Keratinocyte (primary cell): ENCODE measurements around the gene CDH1. TPM values are rescaled to one million over a fixed set of nuclear protein-coding genes. Genes with fewer than 3 reads are reported as not detected.
A peak's percentile ranks its signal among the peaks of the same experiment; 100 is the strongest.

Experiments
- DNase-seq: peaks from one replicate; pipeline ENCODE4 v3.0.0-alpha.2; 2011; ENCODE audit warnings: low read depth, missing footprints, low spot score
- FAIRE-seq: peaks from 2 replicates; lab custom pipeline; 2011; peaks lifted over from hg19 to GRCh38; lab: Jason Lieb, UNC
- H2AFZ ChIP-seq: 2 replicates; pipeline ENCODE4 v1.6.0; 2012; ENCODE audit warnings: low read length, control low read depth, inconsistent platforms; ENCODE audit not compliant: control insufficient read depth
- H3K27ac ChIP-seq: 2 replicates; pipeline ENCODE4 v1.5.1; 2011; ENCODE audit warnings: low read length; ENCODE audit not compliant: control insufficient read depth, insufficient read depth
- H3K27me3 ChIP-seq: 3 replicates; pipeline ENCODE4 v1.6.0; 2011; ENCODE audit warnings: low read length; ENCODE audit not compliant: control insufficient read depth, insufficient read depth; ENCODE audit errors: extremely low read depth
- H3K36me3 ChIP-seq, 2 experiments: 2 replicates in 1 of 2; 3 replicates in 1 of 2; pipeline ENCODE4 v1.5.1; 2011; ENCODE audit warnings: low read length in 2 of 2, mild to moderate bottlenecking in 1 of 2; ENCODE audit not compliant: control insufficient read depth in 2 of 2, insufficient read depth in 2 of 2; ENCODE audit errors: extremely low read depth in 1 of 2
- H3K4me1 ChIP-seq: 3 replicates; pipeline ENCODE4 v1.5.1; 2011; ENCODE audit warnings: low read length; ENCODE audit not compliant: control insufficient read depth, insufficient read depth; ENCODE audit errors: extremely low read depth
- H3K4me2 ChIP-seq: 3 replicates; pipeline ENCODE4 v1.6.0; 2011; ENCODE audit warnings: low read depth, low read length; ENCODE audit not compliant: control insufficient read depth, insufficient read depth; ENCODE audit errors: extremely low read depth
- H3K4me3 ChIP-seq, 3 experiments: fragments of 200-600 bp in 1 of 3; sonication (generic) in 1 of 3; 2 replicates in 2 of 3; 3 replicates in 1 of 3; pipeline ENCODE4 v1.5.1; 2011 to 2016; ENCODE audit warnings: low read length in 3 of 3, mild to moderate bottlenecking in 3 of 3, control low read depth in 2 of 3, inconsistent platforms in 1 of 3, low read depth in 1 of 3, mixed read lengths in 1 of 3, mixed run types in 1 of 3, moderate library complexity in 1 of 3; ENCODE audit not compliant: control insufficient read depth in 2 of 3, insufficient read depth in 2 of 3; ENCODE audit errors: extremely low read depth in 1 of 3
- H3K79me2 ChIP-seq: 2 replicates; pipeline ENCODE4 v1.6.0; 2012; ENCODE audit warnings: low read length; ENCODE audit not compliant: control insufficient read depth, insufficient read depth
- H3K9ac ChIP-seq: 3 replicates; pipeline ENCODE4 v1.6.0; 2011; ENCODE audit warnings: low read length; ENCODE audit not compliant: control insufficient read depth, insufficient read depth; ENCODE audit errors: extremely low read depth
- H3K9me1 ChIP-seq: 3 replicates; pipeline ENCODE4 v1.6.0; 2011; ENCODE audit warnings: low read length; ENCODE audit not compliant: control insufficient read depth, insufficient read depth; ENCODE audit errors: extremely low read depth
- H3K9me3 ChIP-seq: 2 replicates; pipeline ENCODE4 v1.5.1; 2012; ENCODE audit warnings: low read depth, low read length; ENCODE audit not compliant: control insufficient read depth
- H4K20me1 ChIP-seq: 3 replicates; pipeline ENCODE4 v1.6.0; 2011; ENCODE audit warnings: low read length; ENCODE audit not compliant: control insufficient read depth, insufficient read depth; ENCODE audit errors: extremely low read depth
- CTCF ChIP-seq, 3 experiments: IDR thresholded peaks in 1 of 3; conservative IDR thresholded peaks in 1 of 3; optimal IDR thresholded peaks in 1 of 3; 2 replicates in 2 of 3; 3 replicates in 1 of 3; pipeline versions ENCODE3 to v1.5.1; 2011; ENCODE audit warnings: low read length in 3 of 3, mild to moderate bottlenecking in 3 of 3, moderate library complexity in 2 of 3, control low read depth in 1 of 3, inconsistent platforms in 1 of 3; ENCODE audit not compliant: insufficient read depth in 2 of 3; ENCODE audit errors: extremely low read depth in 1 of 3
- EZH2 ChIP-seq: IDR thresholded peaks from one replicate; pipeline ENCODE4 v1.6.1; 2012; ENCODE audit warnings: inconsistent platforms, mild to moderate bottlenecking, low read length, moderate library complexity
- dilution Hi-C: fragments of 300-500 bp; cut with MboI; formaldehyde crosslinking; loops from one replicate; pipeline ENCODE4 v1.7.0; 2020; ENCODE audit warnings: low sequenced_read_pairs; ENCODE audit not compliant: extremely low pct_ligation_motif_present
- polyA minus RNA-seq, 3 experiments: library from RNA; depleted of rRNA, polyadenylated mRNA; stranded (reverse); fragments of >200 nt; gene quantifications; 1 replicate in 1 of 3; 2 replicates in 1 of 3; 3 replicates in 1 of 3; pipeline ENCODE4 v1.2.3, GENCODE V29; 2011
- polyA plus RNA-seq, 5 experiments: library from polyadenylated mRNA; depleted of rRNA in 3 of 5; stranded (reverse) in 3 of 5; stranded (forward) in 1 of 5; unstranded in 1 of 5; fragments of >200 nt; gene quantifications; 1 replicate in 1 of 5; 2 replicates in 3 of 5; 3 replicates in 1 of 5; pipeline versions ENCODE4 v1.2.1 to v1.2.3, GENCODE V29; 2011 to 2012; ENCODE audit warnings: missing spikeins in 2 of 5, low read depth in 1 of 5, low replicate concordance in 1 of 5

Gene CDH1
- polyA plus RNA-seq (247 to 378 TPM (median 285 TPM) in 3 replicates), polyA minus RNA-seq (372 to 655 TPM (median 505 TPM) in 3 replicates)
- 235 TPM for polyA plus RNA-seq (2011; ENCODE audit: low read depth)
- polyA plus RNA-seq (2011; cell fraction: cytosol; rRNA removed), result 72.2 and 103 TPM in 2 replicates
- 746 and 761 TPM in 2 replicates for polyA plus RNA-seq (2011; cell fraction: nucleus; rRNA removed)
- 259 and 286 TPM in 2 replicates for polyA plus RNA-seq (2012; ENCODE audit: low replicate concordance)
- 399 TPM for polyA minus RNA-seq (2011; cell fraction: cytosol; rRNA and poly(A)+ RNA removed)
- polyA minus RNA-seq (2011; cell fraction: nucleus; rRNA and poly(A)+ RNA removed), result 732 and 1,291 TPM in 2 replicates

GRCh38 chr16:68737046-68737729 lies at the start of gene CDH1:
Gene CDH1 (plus strand): TSS chr16:68737292. CDS start chr16:68737416, 124 bp downstream.
- Histone ChIP-seq H3K79me2 (peaks cover 45% of the 10 kb centered on the region), H4K20me1 (peaks cover 3% of the 10 kb centered on the region), H3K9me1 (peaks cover 2% of the 10 kb centered on the region), H3K4me1 (peaks cover 46% of the 10 kb centered on the region), H3K36me3 (peaks cover 5 to 14% of the 10 kb centered on the region in 2 experiments), H3K4me3 (peak within 1 kb of the TSS; percentile 90 to 97 (median 97)), H3K27me3 (no peaks in the 10 kb centered on the region), H3K9me3 (no peaks in the 10 kb centered on the region), H3K27ac (peak within 1 kb of the TSS; percentile 95), H3K9ac (peak within 1 kb of the TSS; percentile 97), H3K4me2 (peak within 1 kb of the TSS; percentile 99), H2AFZ (peak within 1 kb of the TSS; percentile 46)
- dilution Hi-C loops, result no loop called here
- DNase-seq, result no peak
- FAIRE-seq, result peak; percentile 77
- no peak for TF ChIP-seq EZH2
- peak in 1 of 3 experiments; percentile 19 for TF ChIP-seq CTCF (optimal IDR thresholded peaks at IDR 0.05 in 1 of 3, IDR thresholded peaks at IDR 0.05 in 1 of 3, conservative IDR thresholded peaks at IDR 0.05 in 1 of 3; ENCODE audit: extremely low read depth in 1 of 3, insufficient read depth in 2 of 3, low read length in 3 of 3)

GRCh38 chr16:68689921-68690320 lies 47.2 kb upstream of the CDH1 start:
- Histone ChIP-seq H3K27ac (no peak overlapping the region), H3K4me1 (no peaks in the 10 kb centered on the region)
- FAIRE-seq, result no peak

More at GRCh38 chr16:68689921-68690320, 47.2 kb upstream of the CDH1 start:
- H3K27me3 ChIP-seq, result no peaks in the 10 kb centered on the region
- H3K4me3 ChIP-seq, result no peak overlapping the region
- H3K79me2 ChIP-seq, result peaks cover 14% of the 10 kb centered on the region
- peaks cover 59 to 66% of the 10 kb centered on the region in 2 experiments for H3K36me3 ChIP-seq
- no peak overlapping the region for H2AFZ ChIP-seq
- no peaks in the 10 kb centered on the region for H3K9me3 ChIP-seq
- H3K9ac ChIP-seq, result no peak overlapping the region
- H3K4me2 ChIP-seq, result no peak overlapping the region
- peaks cover 2% of the 10 kb centered on the region for H3K9me1 ChIP-seq
- TF ChIP-seq CTCF (optimal IDR thresholded peaks at IDR 0.05 in 1 of 3, IDR thresholded peaks at IDR 0.05 in 1 of 3, conservative IDR thresholded peaks at IDR 0.05 in 1 of 3; ENCODE audit: extremely low read depth in 1 of 3, insufficient read depth in 2 of 3, low read length in 3 of 3) (peak in 1 of 3 experiments; percentile 14), EZH2 (no peak)
- DNase-seq, result no peak
- peaks cover 6% of the 10 kb centered on the region for H4K20me1 ChIP-seq
- dilution Hi-C loops, result no loop called here
